SK-MEL-5 (cell line): Measurements from ENCODE around the gene XPO5. TPM values are rescaled to one million over a fixed set of nuclear protein-coding genes. Genes with fewer than 3 reads are reported as not detected.

Source experiments
- DNase-seq: peaks from one replicate; pipeline ENCODE4 v3.0.0-alpha.2; 2016; ENCODE audit warnings: low read depth, low spot score
- in situ Hi-C: cut with HindIII; loops from 2 replicates; pipeline ENCODE4 v1.10.0; 2016; ENCODE audit warnings: low sequenced_read_pairs, high pct_unique_total_duplicates, low pct_unique_long_range_greater_than_20kb
- total RNA-seq: library from RNA; depleted of rRNA; stranded (reverse); fragments of >200 nt; shearing (Covaris generic); gene quantifications from 2 replicates; pipeline ENCODE4 v1.2.3, GENCODE V29; 2014

XPO5 gene
- total RNA-seq, 1 experiment from 2014 or later, result 51.4 TPM

DNA sequence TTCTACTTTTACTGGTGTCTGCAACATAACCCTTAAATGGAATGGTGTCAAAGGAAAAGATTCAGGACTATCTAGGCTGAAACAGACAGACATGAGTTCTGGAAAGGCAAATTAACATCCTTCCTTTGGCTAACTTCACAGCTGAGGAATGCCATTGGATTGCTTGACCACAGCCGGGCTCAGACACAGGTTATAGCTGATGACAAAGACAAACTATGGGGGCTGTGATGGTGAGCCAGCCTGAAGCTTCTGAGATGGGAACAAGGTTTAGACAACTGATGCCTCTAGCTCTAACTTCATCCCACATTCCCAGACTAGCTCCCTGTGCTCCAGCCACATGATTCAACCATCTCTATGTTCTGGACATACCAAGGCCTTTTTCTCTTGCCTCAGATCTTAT is 43.6 kb downstream of the XPO5 start:
- no peak for DNase-seq
- in situ Hi-C loops, result no loop called here

DNA sequence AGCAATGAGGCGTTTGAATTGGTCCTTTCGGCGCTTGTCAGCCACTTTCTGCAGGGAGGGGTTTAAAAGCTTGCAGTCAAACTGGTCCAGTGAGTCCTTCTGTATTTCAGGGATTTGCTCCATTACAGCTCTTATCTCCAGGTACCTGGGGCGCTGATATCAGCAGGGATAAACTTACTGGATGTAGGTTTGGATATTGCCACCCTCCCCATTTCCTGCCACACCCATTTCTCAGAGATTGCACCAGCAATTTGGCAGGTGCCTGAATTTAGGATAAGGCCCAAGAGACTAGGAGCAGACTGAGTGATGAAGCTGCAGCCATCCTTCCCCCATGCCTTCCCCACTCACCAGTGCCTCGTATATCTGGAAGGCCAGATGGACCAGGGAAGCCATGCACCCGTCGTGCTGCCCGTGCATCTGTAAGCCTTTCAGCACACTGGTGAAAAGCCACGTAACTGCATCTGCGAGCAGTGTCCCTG is 51.3 kb downstream of the XPO5 start:
- in situ Hi-C loops, result no loop called here
- no peak for DNase-seq

DNA sequence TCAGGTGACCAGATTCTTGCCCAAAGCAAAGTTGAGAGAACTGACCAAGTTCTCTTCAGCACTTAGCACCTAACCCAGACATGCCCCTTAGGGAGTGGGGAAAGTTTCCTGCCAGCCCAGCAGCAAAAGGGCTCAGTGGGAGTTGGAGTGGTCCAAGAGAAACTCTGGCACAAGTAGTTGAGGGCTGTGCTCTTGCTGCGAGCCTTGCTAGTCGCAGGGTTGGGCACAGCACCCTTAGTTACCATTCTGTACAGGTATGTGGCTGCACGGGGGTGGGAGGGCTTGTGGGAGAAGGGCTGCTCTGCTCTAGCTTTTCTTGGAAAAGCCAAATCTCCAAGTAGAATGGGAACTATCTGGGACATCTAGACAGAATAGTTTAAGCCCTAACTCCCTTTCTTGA is 52.6 kb downstream of the XPO5 start:
- in situ Hi-C loops, result no loop called here
- no peak for DNase-seq

- in situ Hi-C loops, result no loop called here
- DNase-seq, result no peak
Observed at GRCh38 chr6:43522547-43523261, 53.1 kb downstream of the XPO5 start.

DNA sequence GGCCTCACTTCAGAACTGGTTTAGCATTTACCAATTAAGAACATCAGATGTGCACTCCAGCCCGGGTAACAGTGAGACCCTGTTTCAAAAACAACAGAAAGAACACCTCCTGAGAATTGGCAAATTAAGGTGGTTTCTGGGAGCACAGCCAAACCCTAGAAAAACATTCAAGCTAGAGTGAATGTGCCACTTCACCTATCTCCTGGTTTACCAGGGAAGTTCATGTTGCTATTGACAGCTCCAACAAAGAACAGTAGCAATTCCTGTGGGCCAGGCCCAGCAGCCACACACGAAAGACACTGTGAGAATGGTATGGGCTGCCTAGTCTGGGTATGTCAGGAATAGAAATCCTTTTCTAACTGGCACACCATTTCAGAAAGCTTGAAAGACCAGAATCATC is 54.0 kb downstream of the XPO5 start:
- in situ Hi-C loops, result no loop called here
- no peak for DNase-seq

DNA sequence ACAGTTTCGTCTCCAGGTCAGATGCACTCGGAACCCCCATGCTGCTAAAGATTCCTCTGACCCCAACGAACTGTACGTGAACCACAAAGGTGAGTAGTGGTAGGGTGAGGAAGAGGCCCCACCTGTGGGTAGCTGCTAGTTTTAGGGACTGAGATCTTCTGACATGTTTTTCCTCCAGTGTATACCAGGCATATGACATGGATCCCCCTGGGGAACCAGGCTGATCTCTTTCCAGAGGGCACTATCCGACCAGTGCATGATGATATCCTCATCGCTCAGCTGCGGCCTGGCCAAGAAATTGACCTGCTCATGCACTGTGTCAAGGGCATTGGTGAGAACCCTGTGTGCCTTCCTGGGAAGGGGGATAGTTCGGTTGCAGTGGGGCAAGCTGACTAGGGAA is 55.7 kb downstream of the XPO5 start:
- in situ Hi-C loops, result no loop called here
- DNase-seq, result no peak

GRCh38 chr6:43517505-43518357 is 58.1 kb downstream of the XPO5 start:
- no peak for DNase-seq
- in situ Hi-C loops, result no loop called here

DNA sequence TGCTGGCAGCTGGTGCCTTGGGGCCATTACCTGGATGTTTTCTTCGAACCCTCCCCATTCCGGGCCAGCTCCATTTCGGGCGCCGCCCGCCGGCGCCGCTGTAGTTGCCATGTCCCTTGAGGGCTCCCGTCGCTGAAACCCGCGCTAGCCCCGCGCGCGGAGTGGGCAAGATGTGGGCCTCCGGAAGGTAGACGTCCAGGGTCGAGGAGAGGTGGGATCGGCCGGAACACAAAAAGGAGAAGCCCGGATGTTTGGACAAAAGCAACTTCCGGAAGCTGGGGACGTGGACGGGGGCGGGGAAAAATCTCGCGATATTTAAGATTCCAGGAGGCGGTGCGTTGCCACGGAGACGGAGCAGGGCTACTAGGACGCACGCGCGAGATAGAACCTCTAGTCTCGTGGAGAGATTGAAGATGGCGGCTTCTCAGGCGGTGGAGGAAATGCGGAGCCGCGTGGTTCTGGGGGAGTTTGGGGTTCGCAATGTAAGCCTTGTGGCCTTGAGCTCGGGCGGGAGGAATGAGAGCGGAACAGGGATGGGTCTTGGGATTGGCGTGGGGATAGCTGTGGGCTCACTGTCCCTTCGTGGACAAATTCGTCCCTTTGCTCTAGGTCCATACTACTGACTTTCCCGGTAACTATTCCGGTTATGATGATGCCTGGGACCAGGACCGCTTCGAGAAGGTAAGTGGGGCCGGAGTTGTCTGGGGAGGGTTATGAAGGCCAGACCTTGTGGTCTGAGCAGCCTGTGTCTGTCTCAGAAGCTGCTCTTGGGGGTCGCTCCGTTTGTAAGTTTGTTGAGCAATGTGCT is 58.9 kb downstream of the XPO5 start, which contains the start of the genes POLR1C and YIPF3:
POLR1C (plus strand) TSS at position 393 of the 808 bp plus-strand sequence; CDS start at position 414, 21 bp downstream.
YIPF3 (minus strand) TSS at position 230 of the 808 bp plus-strand sequence; CDS start at position 111, 119 bp downstream.
- in situ Hi-C loops, result no loop called here
- DNase-seq, result peak; percentile 98

DNA sequence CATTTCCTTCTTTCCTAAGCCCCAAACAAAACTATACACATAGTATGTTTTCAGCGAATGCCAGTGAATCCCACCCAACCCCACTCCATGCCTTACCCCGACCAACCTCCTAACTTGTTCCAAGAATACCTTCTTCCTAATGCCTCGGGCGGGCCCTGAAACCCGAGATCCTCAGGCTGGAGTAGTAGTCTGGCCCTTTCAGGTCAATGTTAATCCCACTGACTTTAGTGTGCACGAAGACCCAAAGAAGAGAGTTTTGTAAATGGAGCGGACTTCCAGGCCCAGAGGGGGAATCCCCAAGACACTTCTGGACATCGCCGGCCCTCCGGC is 59.5 kb downstream of the XPO5 start:
- in situ Hi-C loops, result no loop called here
- no peak for DNase-seq

- DNase-seq, result no peak
- in situ Hi-C loops, result no loop called here
Observed at GRCh38 chr6:43515808-43516207, 60.0 kb downstream of the XPO5 start.

- in situ Hi-C loops, result no loop called here
- DNase-seq, result no peak
Observed at GRCh38 chr6:43511824-43512415, 63.9 kb downstream of the XPO5 start.

GRCh38 chr6:43510827-43511163 is 65.0 kb downstream of the XPO5 start:
- in situ Hi-C loops, result no loop called here
- DNase-seq, result no peak

DNA sequence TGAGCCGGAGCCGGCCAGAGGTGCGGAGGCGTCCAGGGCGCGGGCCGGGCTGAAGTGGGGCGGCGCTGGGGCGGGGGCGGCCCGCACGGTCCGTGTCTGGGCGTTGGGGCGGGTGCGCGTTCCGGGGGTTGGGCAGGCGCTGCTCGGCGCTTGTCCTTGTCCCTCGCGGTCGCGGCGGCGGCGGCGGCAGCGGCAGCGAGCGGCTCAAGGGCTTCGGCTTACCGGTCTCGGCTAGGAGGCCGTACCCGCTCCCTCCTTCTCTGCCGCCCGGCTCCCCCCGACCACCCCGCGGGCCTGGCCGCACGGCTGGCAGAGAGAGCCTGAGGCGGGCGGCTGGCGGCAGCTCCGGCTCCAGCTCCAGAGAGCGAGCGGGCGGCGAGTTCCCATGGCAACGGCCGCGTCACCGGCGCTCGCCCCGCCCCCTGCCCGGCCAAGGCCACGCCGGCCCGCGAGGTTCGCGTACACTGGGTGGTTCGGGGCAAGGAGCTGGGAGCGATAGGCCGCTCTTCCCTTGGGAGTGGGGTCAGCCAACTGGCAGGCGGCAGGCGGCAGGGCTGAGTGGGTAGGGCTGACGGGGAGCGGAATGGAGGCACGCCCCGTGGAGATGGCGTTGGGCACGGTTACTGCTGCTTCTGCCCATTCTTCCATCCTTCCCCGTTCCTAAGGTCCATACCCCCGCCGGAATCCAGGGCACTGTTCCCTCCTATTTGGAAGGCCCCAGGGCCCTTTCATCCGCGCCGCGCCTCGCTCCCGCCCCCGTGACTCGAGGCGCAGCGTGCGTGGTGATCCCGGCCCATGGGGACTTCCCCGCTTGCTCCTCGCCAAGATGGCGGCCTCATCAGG is 65.6 kb downstream of the XPO5 start, which contains the start of gene LRRC73:
LRRC73 (minus strand) TSS at position 363 of the 843 bp plus-strand sequence. CDS start 561 bp downstream, outside the sequence.
- in situ Hi-C loops, result no loop called here

DNA sequence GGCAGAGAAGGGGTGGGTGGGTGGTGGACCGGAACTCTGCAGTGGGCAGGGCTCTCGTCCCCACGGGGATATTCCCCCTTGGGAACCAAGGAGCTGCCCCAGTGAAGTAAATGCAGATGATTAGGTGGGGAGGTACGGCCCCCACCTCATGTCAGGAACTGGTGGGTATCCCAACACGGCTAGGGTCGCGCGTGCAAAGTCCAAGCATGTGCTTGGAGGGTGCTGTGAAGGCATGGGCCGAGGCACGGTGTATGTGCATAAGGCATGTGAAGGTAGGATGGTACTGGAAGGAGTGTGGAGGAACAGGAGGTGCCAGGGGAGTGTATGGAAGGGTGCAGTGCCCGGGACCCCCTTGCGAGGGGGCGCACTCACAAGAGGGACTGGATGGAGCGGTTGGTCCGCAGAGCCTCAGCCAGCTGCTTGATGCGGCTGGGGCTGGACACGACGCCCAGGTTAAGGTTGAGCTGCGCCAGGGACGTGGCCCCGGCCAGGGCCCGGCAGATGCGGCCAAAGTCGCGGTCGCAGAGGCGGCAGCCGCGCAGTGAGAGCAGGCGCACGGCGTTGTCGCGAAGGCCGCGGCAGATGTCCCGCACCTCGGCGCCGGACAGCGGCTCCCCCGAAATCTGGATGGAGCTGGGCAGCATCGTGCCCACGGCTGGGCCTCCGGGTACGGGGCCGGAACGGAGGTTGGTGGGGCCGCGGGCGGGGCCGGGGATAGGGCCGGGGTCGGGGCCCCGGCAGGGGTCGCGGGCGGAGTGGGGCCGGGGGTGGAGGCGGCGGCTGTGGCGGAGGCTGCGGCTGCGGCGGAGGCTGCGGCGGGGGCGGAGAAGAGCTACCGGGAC is 66.5 kb downstream of the XPO5 start:
- DNase-seq, result no peak
- in situ Hi-C loops, result no loop called here

More for the DNA sequence above, 65.6 kb downstream of the XPO5 start, which contains the start of gene LRRC73:
- DNase-seq, result peak; percentile 77

- DNase-seq, result no peak
- in situ Hi-C loops, result no loop called here
Observed at GRCh38 chr6:43508481-43509141, 67.2 kb downstream of the XPO5 start.
